MM.1S (cell line): ENCODE measurements around the gene COL6A3.

Source experiments
- DNase-seq: peaks from one replicate; pipeline ENCODE4 v3.0.0-alpha.2; 2015
- H2AFZ ChIP-seq: fragments of 300-600 bp; sonication (generic); 2 replicates; pipeline ENCODE4 v1.6.0; 2016; ENCODE audit warnings: antibody characterized with exemption, low read length
- H3F3A ChIP-seq: fragments of 300-600 bp; sonication (generic); 2 replicates; pipeline ENCODE4 v1.6.1; 2016; ENCODE audit warnings: mild to moderate bottlenecking, antibody characterized with exemption, low read length, moderate library complexity, mixed read lengths; ENCODE audit not compliant: insufficient read depth
- H3K27ac ChIP-seq: fragments of 300-600 bp; sonication (generic); 2 replicates; pipeline ENCODE4 v1.5.1; 2016; ENCODE audit warnings: mild to moderate bottlenecking, low read length
- H3K27me3 ChIP-seq: fragments of 300-600 bp; sonication (generic); replicated peaks from 2 replicates; pipeline ENCODE4 v1.6.0; 2016; ENCODE audit warnings: low read length; ENCODE audit not compliant: insufficient read depth
- H3K36me3 ChIP-seq: fragments of 300-600 bp; sonication (generic); replicated peaks from 2 replicates; pipeline ENCODE4 v1.6.1; 2016; ENCODE audit warnings: mild to moderate bottlenecking, low read length, mixed read lengths; ENCODE audit not compliant: insufficient read depth
- H3K4me1 ChIP-seq: fragments of 300-600 bp; sonication (generic); 2 replicates; pipeline ENCODE4 v1.6.1; 2016; ENCODE audit warnings: low read length, mixed read lengths
- H3K4me2 ChIP-seq: fragments of 300-600 bp; sonication (generic); 2 replicates; pipeline ENCODE4 v1.6.0; 2016; ENCODE audit warnings: low read depth, low read length
- H3K4me3 ChIP-seq: fragments of 300-600 bp; sonication (generic); 2 replicates; pipeline ENCODE4 v1.5.1; 2016; ENCODE audit warnings: low read length, mixed read lengths
- H3K79me2 ChIP-seq: fragments of 300-600 bp; sonication (generic); 2 replicates; pipeline ENCODE4 v1.6.1; 2016; ENCODE audit warnings: mixed run types, low read length, mixed read lengths
- H3K9ac ChIP-seq: fragments of 300-600 bp; sonication (generic); 2 replicates; pipeline ENCODE4 v1.6.1; 2016; ENCODE audit warnings: low read length, mixed read lengths
- H3K9me2 ChIP-seq: fragments of 300-600 bp; sonication (generic); replicated peaks from 2 replicates; pipeline ENCODE4 v1.6.1; 2016; ENCODE audit warnings: mild to moderate bottlenecking, low read length, mixed read lengths; ENCODE audit not compliant: insufficient read depth
- H3K9me3 ChIP-seq: fragments of 300-600 bp; sonication (generic); replicated peaks from 2 replicates; pipeline ENCODE4 v1.6.1; 2016; ENCODE audit warnings: mild to moderate bottlenecking, low read length, mixed read lengths; ENCODE audit not compliant: insufficient read depth
- H4K20me1 ChIP-seq: fragments of 300-600 bp; sonication (generic); 2 replicates; pipeline ENCODE4 v1.6.1; 2016; ENCODE audit warnings: mild to moderate bottlenecking, low read length, moderate library complexity, mixed read lengths; ENCODE audit not compliant: insufficient read depth
- EZH2 ChIP-seq: fragments of 300-600 bp; sonication (generic); optimal IDR thresholded peaks from 2 replicates; pipeline ENCODE3; 2017; ENCODE audit warnings: low read depth, mild to moderate bottlenecking, antibody characterized with exemption, low read length, mixed read lengths
- EZH2phosphoT487 ChIP-seq: fragments of 300-600 bp; sonication (generic); IDR thresholded peaks from 2 replicates; pipeline ENCODE4 v1.6.1; 2018; ENCODE audit warnings: antibody characterized with exemption, low read length
- TF ChIP-seq, protein P1 (sequence below): fragments of 300-600 bp; sonication (generic); IDR thresholded peaks from 2 replicates; pipeline ENCODE4 v1.5.1; 2016; ENCODE audit warnings: antibody characterized with exemption, low read length, mixed read lengths

The COL6A3 gene

GRCh38 chr2:237458519-237458918, 44.6 kb upstream of the COL6A3 start:
- Histone ChIP-seq H3K4me3 (no peak overlapping the region), H3K27me3 (no peaks in the 10 kb centered on the region), H3K4me1 (no peaks in the 10 kb centered on the region), H3K9me2 (no peaks in the 10 kb centered on the region), H2AFZ (no peak overlapping the region), H3K36me3 (no peaks in the 10 kb centered on the region), H4K20me1 (no peaks in the 10 kb centered on the region), H3F3A (no peaks in the 10 kb centered on the region), H3K27ac (no peak overlapping the region), H3K9ac (no peak overlapping the region), H3K9me3 (no peaks in the 10 kb centered on the region), H3K79me2 (no peaks in the 10 kb centered on the region), H3K4me2 (no peak overlapping the region)
- no peak for DNase-seq
- TF ChIP-seq EZH2: no peak
- no peak for TF ChIP-seq EZH2phosphoT487
- TF ChIP-seq, protein P1, sequence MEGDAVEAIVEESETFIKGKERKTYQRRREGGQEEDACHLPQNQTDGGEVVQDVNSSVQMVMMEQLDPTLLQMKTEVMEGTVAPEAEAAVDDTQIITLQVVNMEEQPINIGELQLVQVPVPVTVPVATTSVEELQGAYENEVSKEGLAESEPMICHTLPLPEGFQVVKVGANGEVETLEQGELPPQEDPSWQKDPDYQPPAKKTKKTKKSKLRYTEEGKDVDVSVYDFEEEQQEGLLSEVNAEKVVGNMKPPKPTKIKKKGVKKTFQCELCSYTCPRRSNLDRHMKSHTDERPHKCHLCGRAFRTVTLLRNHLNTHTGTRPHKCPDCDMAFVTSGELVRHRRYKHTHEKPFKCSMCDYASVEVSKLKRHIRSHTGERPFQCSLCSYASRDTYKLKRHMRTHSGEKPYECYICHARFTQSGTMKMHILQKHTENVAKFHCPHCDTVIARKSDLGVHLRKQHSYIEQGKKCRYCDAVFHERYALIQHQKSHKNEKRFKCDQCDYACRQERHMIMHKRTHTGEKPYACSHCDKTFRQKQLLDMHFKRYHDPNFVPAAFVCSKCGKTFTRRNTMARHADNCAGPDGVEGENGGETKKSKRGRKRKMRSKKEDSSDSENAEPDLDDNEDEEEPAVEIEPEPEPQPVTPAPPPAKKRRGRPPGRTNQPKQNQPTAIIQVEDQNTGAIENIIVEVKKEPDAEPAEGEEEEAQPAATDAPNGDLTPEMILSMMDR: no peak

GRCh38 chr2:237457388-237457941, 43.5 kb upstream of the COL6A3 start:
- H3K27ac ChIP-seq: no peak overlapping the region

GRCh38 chr2:237456200-237456843, 42.4 kb upstream of the COL6A3 start:
- H3K27ac ChIP-seq: no peak overlapping the region
- H3K4me3 ChIP-seq: no peak overlapping the region
- TF ChIP-seq, protein P1: no peak
- TF ChIP-seq EZH2phosphoT487 (no peak), EZH2 (no peak)
- DNase-seq: no peak
- H4K20me1 ChIP-seq: no peaks in the 10 kb centered on the region
- H3K9me3 ChIP-seq: no peaks in the 10 kb centered on the region
- H3K9ac ChIP-seq: no peak overlapping the region
- no peak overlapping the region for H2AFZ ChIP-seq
- no peaks in the 10 kb centered on the region for H3F3A ChIP-seq
- no peaks in the 10 kb centered on the region for H3K36me3 ChIP-seq
- H3K27me3 ChIP-seq: 0 out of 2 replicates have a peak, but pooled peaks cover 3% of the 10 kb centered on the region
- H3K4me1 ChIP-seq: no peaks in the 10 kb centered on the region
- no peaks in the 10 kb centered on the region for H3K79me2 ChIP-seq
- no peaks in the 10 kb centered on the region for H3K9me2 ChIP-seq
- H3K4me2 ChIP-seq: no peak overlapping the region

More at GRCh38 chr2:237457388-237457941, 43.5 kb upstream of the COL6A3 start:
- H3K4me2 ChIP-seq: no peak overlapping the region
- no peaks in the 10 kb centered on the region for H3K4me1 ChIP-seq
- no peaks in the 10 kb centered on the region for H3K27me3 ChIP-seq
- no peak overlapping the region for H3K4me3 ChIP-seq
- DNase-seq: no peak
- H3F3A ChIP-seq: no peaks in the 10 kb centered on the region
- H2AFZ ChIP-seq: no peak overlapping the region
- TF ChIP-seq EZH2 (no peak), EZH2phosphoT487 (no peak)
- TF ChIP-seq, protein P1: no peak
- H3K36me3 ChIP-seq: no peaks in the 10 kb centered on the region
- H3K9me2 ChIP-seq: no peaks in the 10 kb centered on the region
- no peaks in the 10 kb centered on the region for H3K9me3 ChIP-seq
- no peaks in the 10 kb centered on the region for H3K79me2 ChIP-seq
- H4K20me1 ChIP-seq: no peaks in the 10 kb centered on the region
- no peak overlapping the region for H3K9ac ChIP-seq
